Lung microvascular endothelial cell (primary cell): Measurements from ENCODE around the gene KCNK15. TPM values are rescaled to one million over a fixed set of nuclear protein-coding genes. Genes with fewer than 3 reads are reported as not detected.
A peak's percentile ranks its signal among the peaks of the same experiment; 100 is the strongest.

Experiments used
- DNase-seq, 2 donors: peaks; one replicate each; pipeline versions ENCODE4 v3.0.0 to v3.0.0-alpha.2; 2010; ENCODE audit warnings: low read depth in 2 of 2
- total RNA-seq: library from RNA; depleted of rRNA; stranded (reverse); fragments of >200 nt; gene quantifications from 2 replicates; pipeline ENCODE4 v1.2.1, GENCODE V29; 2014

Gene KCNK15
- total RNA-seq, 1 donor from 2014 or later = not detected

GRCh38 chr20:44715499-44716308 is 30.0 kb upstream of the KCNK15 start:
- no peak for DNase-seq

GRCh38 chr20:44716309-44717106 is 29.2 kb upstream of the KCNK15 start:
- no peak for DNase-seq

GRCh38 chr20:44717986-44718385 is 27.7 kb upstream of the KCNK15 start:
- DNase-seq = no peak

GRCh38 chr20:44719841-44720240 is 25.8 kb upstream of the KCNK15 start:
- DNase-seq = no peak

DNA sequence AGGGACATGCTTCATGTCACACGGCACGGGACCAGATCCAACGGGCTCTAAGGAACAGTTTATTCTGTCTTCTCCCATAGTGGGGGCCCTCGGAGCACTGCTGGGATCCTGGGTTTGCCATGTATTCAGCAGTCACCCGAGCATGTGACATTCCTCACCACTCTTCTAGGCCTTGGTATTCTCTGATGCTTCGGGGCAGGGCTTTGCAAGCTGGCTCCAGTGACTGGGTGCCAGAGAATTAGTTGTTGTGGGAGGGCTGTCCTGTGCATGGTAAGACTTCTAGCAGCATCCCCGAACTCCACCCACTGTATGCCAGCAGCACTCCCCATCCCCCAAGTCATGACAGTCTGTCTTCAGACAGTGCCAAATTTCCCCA is 25.1 kb upstream of the KCNK15 start:
- peak in 1 of 2 donors; percentile 44 for DNase-seq

- peak; percentile 21 to 49 for DNase-seq
These were observed 24.5 kb upstream of the KCNK15 start for GRCh38 chr20:44720997-44721784.

DNA sequence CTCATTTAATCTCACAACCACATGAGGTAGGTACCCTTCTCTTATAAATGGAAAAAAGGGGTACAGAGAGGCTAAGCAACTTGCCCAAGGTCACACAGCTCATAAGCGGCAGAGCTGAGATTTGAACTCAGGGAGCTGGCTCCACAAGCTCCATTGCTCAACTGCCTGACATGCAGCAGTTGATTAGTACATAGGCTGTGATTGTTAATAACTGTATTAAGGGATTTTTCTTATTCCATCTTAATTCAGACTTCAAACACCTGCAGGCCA is 23.9 kb upstream of the KCNK15 start:
- DNase-seq = no peak

GRCh38 chr20:44722990-44723389 is 22.7 kb upstream of the KCNK15 start:
- no peak for DNase-seq

- DNase-seq = peak in 1 of 2 donors; percentile 82
These were observed 22.3 kb upstream of the KCNK15 start for GRCh38 chr20:44723391-44723790.

DNA sequence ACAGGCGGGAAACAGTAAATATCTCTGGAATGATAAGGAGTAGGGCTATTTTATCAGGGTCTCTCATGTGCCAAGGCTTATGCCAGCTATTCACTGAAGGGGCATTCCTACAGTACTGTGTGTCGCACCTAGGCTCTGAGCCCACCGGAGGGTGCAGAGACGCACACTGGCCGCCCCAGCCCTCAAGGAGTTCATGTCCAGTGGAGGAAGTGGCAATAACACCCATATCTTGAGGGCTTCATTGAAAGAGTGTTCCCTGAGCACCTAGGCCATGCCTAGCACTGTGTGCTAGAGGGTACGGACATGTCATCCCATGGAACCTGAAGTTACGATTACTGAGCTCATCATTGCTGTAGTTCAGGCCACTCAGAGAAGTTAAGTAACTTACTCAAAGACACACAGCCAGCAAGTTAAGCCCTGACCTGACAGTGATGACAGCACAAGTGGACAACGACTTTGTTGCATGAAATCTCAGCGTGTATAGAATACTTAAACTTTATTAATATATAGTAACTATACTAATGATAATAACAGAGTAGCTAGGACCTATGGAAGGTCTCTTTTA is 21.8 kb upstream of the KCNK15 start:
- no peak for DNase-seq

- DNase-seq = no peak
These were observed 21.1 kb upstream of the KCNK15 start for GRCh38 chr20:44724423-44725091.

- DNase-seq = no peak
These were observed 19.8 kb upstream of the KCNK15 start for GRCh38 chr20:44725837-44726236.

GRCh38 chr20:44727039-44727438 is 18.6 kb upstream of the KCNK15 start:
- DNase-seq = no peak

GRCh38 chr20:44727651-44728050 is 18.0 kb upstream of the KCNK15 start:
- no peak for DNase-seq

DNA sequence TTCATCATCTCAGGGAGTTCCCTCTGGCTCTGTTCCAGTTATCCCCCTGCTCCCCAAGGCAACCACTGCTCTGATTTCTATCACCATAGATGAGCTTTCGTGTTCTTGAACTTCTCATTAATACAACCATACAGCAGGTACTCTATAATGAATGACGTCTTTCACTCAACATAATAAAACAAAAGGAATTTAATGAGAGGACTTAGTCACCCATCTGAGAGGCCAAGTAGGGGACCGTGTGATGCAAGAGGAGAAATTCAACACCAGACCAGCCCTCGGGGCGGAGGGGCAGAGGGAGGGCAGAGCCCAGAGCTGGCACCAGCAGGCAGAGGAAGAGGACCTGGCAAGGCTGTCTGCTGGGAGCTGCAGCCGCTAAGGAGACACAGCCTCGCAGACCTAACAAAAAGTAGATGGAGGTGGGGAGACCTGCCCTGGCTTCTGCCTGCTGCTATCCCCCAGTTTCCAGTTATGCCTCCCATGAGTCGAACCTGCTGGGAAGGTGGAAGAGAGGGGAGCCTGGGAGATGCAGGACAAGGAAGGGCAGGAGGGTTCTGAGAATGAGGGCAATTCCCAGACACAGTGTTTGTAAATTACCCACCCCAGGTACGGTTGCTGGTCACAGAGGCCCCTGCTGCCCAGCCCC is 16.7 kb upstream of the KCNK15 start:
- peak; percentile 25 to 79 for DNase-seq

DNA sequence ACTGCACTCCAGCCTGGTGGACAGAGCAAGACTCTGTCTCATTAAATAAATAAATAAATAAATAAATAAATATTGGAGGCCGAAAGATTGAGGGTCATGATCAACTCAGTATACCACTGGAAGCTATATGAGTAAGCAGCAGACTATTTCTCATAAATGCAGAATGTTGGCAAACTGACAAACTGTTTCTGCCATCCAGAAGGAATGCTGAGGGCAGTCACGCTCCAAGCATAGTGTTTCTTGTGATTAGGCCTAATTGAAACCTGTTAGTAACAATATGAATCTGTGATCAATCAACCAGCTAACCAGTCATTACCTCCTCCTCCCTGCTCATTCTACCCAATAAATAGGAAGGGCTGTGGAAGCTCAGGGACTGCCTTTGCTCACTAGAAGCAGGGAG is 15.2 kb upstream of the KCNK15 start:
- peak; percentile 51 to 88 for DNase-seq

GRCh38 chr20:44731657-44732056 is 14.0 kb upstream of the KCNK15 start:
- no peak for DNase-seq

GRCh38 chr20:44732327-44732726 is 13.3 kb upstream of the KCNK15 start:
- peak in 1 of 2 donors; percentile 18 for DNase-seq

DNA sequence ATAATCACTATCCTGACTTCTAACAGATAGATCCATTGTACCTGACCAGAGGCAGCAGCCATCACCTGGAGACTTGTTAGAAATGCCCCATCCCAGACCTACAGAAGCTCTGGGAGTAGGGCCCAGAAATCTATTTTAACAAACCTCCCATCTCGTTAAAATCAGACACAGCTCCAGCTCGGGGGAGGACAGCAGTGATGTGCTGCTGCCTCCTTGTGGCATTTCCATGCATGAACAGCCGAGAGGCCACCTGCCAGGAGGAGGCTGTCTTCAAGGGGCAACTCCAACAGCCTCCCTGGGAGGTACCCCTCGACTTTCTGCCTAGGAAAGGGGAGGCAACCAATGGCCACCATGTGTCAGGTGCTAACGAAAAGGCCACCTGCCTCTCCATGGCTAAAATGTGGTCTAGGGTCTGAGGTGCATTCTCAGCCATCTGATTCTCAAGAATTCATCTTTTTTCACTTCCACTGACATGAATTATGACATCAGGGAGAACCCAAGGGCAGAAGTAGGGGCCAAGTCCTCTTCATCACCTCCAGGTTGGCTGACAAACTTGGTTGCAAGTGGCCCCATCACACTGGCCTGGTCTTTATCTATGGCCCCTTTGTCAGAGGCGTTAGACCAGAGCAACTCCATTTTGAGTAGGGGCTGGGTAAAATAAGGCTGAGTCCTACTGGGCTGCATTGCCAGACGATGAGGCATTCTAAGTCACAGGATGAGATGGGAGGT is 12.2 kb upstream of the KCNK15 start:
- DNase-seq = peak; percentile 76 to 80

DNA sequence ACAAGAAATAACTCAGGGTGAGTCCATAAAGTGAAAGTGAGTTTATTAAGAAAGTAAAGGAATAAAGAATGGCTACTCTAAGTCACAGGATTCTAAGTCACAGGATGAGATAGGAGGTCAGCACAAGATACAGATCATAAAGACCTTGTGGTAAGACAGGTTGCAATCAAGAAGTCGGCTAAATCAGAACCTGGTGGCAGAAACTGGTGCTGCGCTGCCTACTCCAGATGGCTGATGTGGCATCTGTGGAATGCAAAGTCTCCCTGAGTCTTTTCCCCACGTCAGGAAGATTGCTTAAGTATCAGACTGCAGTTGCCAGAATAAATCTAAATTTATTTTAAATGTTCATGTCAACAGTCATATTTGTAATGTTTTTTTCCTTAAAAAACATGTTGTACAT is 10.7 kb upstream of the KCNK15 start:
- DNase-seq = peak in 1 of 2 donors; percentile 18
